Effector memory CD4-positive, alpha-beta T cell (primary cell): ENCODE data around the gene GCN1.

Source experiments
- DNase-seq, 3 donors: peaks; one replicate each; pipeline ENCODE4 v3.0.0-alpha.2; 2020
- H3K27ac ChIP-seq: 2 replicates; pipeline ENCODE4 v1.7.0; 2013; ENCODE audit warnings: mild to moderate bottlenecking, low read length, moderate library complexity; ENCODE audit not compliant: insufficient read depth, poor library complexity, severe bottlenecking
- H3K27me3 ChIP-seq: replicated peaks from 2 replicates; pipeline ENCODE4 v1.7.0; 2013; ENCODE audit warnings: mild to moderate bottlenecking, low read length; ENCODE audit not compliant: insufficient read depth, control insufficient read depth, poor library complexity, severe bottlenecking
- H3K36me3 ChIP-seq: 2 replicates; pipeline ENCODE4 v1.7.0; 2013; ENCODE audit warnings: mild to moderate bottlenecking, low read length, moderate library complexity; ENCODE audit not compliant: control insufficient read depth, insufficient read depth
- H3K4me1 ChIP-seq: 2 replicates; pipeline ENCODE4 v1.7.0; 2013; ENCODE audit warnings: low read length, mild to moderate bottlenecking; ENCODE audit not compliant: control insufficient read depth, insufficient read depth, poor library complexity, severe bottlenecking
- H3K4me3 ChIP-seq: 2 replicates; pipeline ENCODE4 v1.7.0; 2013; ENCODE audit warnings: low read length, low read depth, mild to moderate bottlenecking; ENCODE audit not compliant: insufficient read depth, poor library complexity, severe bottlenecking
- H3K9me3 ChIP-seq: 2 replicates; pipeline ENCODE4 v1.7.0; 2013; ENCODE audit warnings: mild to moderate bottlenecking, low read length, moderate library complexity; ENCODE audit not compliant: control insufficient read depth

GCN1 gene

GRCh38 chr12:120183211-120183631, 11.3 kb downstream of the GCN1 start:
- no peak for DNase-seq
- Histone ChIP-seq H3K4me3 (no peak overlapping the region), H3K36me3 (peaks cover 76% of the 10 kb centered on the region)

GRCh38 chr12:120181991-120182631, 12.4 kb downstream of the GCN1 start:
- Histone ChIP-seq H3K27ac (no peak overlapping the region), H3K4me3 (no peak overlapping the region), H3K4me1 (no peaks in the 10 kb centered on the region), H3K27me3 (no peaks in the 10 kb centered on the region), H3K36me3 (peaks cover 77% of the 10 kb centered on the region), H3K9me3 (no peaks in the 10 kb centered on the region)
- DNase-seq = no peak

More at GRCh38 chr12:120183211-120183631, 11.3 kb downstream of the GCN1 start:
- H3K9me3 ChIP-seq = no peaks in the 10 kb centered on the region
- no peaks in the 10 kb centered on the region for H3K27me3 ChIP-seq
- no peak overlapping the region for H3K27ac ChIP-seq
- no peaks in the 10 kb centered on the region for H3K4me1 ChIP-seq

- DNase-seq = no peak
- peaks cover 80% of the 10 kb centered on the region for H3K36me3 ChIP-seq
- H3K27ac ChIP-seq = no peak overlapping the region
- H3K27me3 ChIP-seq = no peaks in the 10 kb centered on the region
- H3K4me3 ChIP-seq = no peak overlapping the region
- no peaks in the 10 kb centered on the region for H3K9me3 ChIP-seq
- H3K4me1 ChIP-seq = no peaks in the 10 kb centered on the region
These were observed 13.5 kb downstream of the GCN1 start for GRCh38 chr12:120180975-120181374.

- H3K9me3 ChIP-seq = no peaks in the 10 kb centered on the region
- H3K27me3 ChIP-seq = no peaks in the 10 kb centered on the region
- H3K4me1 ChIP-seq = no peaks in the 10 kb centered on the region
- no peak overlapping the region for H3K27ac ChIP-seq
- peaks cover 91% of the 10 kb centered on the region for H3K36me3 ChIP-seq
- DNase-seq = no peak
- no peak overlapping the region for H3K4me3 ChIP-seq
These were observed 19.0 kb downstream of the GCN1 start for GRCh38 chr12:120175537-120175936.

- Histone ChIP-seq H3K4me1 (no peaks in the 10 kb centered on the region), H3K9me3 (no peaks in the 10 kb centered on the region), H3K27ac (no peak overlapping the region), H3K27me3 (no peaks in the 10 kb centered on the region), H3K36me3 (peaks cover 95% of the 10 kb centered on the region), H3K4me3 (no peak overlapping the region)
- DNase-seq = no peak
These were observed 19.5 kb downstream of the GCN1 start for GRCh38 chr12:120175062-120175461.

GRCh38 chr12:120172053-120172452, 22.5 kb downstream of the GCN1 start:
- Histone ChIP-seq H3K9me3 (no peaks in the 10 kb centered on the region), H3K4me3 (no peak overlapping the region), H3K4me1 (no peaks in the 10 kb centered on the region), H3K27ac (no peak overlapping the region), H3K36me3 (peaks cover 94% of the 10 kb centered on the region), H3K27me3 (no peaks in the 10 kb centered on the region)
- DNase-seq = no peak

- Histone ChIP-seq H3K27ac (no peak overlapping the region), H3K27me3 (no peaks in the 10 kb centered on the region), H3K4me3 (no peak overlapping the region), H3K4me1 (no peaks in the 10 kb centered on the region), H3K9me3 (no peaks in the 10 kb centered on the region), H3K36me3 (peaks cover 81% of the 10 kb centered on the region)
- DNase-seq = no peak
These were observed 23.9 kb downstream of the GCN1 start for GRCh38 chr12:120170631-120171030.

- Histone ChIP-seq H3K27me3 (no peaks in the 10 kb centered on the region), H3K36me3 (peaks cover 81% of the 10 kb centered on the region)
- no peak for DNase-seq
These were observed 24.6 kb downstream of the GCN1 start for GRCh38 chr12:120169946-120170345.

GRCh38 chr12:120168337-120168736, 26.2 kb downstream of the GCN1 start:
- Histone ChIP-seq H3K4me3 (no peak overlapping the region), H3K27ac (no peak overlapping the region), H3K4me1 (no peaks in the 10 kb centered on the region), H3K36me3 (peaks cover 79% of the 10 kb centered on the region), H3K9me3 (no peaks in the 10 kb centered on the region), H3K27me3 (no peaks in the 10 kb centered on the region)
- DNase-seq = no peak

More at GRCh38 chr12:120169946-120170345, 24.6 kb downstream of the GCN1 start:
- H3K4me1 ChIP-seq = no peaks in the 10 kb centered on the region
- no peaks in the 10 kb centered on the region for H3K9me3 ChIP-seq
- H3K27ac ChIP-seq = no peak overlapping the region
- H3K4me3 ChIP-seq = no peak overlapping the region

- H3K4me3 ChIP-seq = no peak overlapping the region
- peaks cover 80% of the 10 kb centered on the region for H3K36me3 ChIP-seq
- DNase-seq = no peak
- no peaks in the 10 kb centered on the region for H3K4me1 ChIP-seq
- no peak overlapping the region for H3K27ac ChIP-seq
- H3K9me3 ChIP-seq = no peaks in the 10 kb centered on the region
- H3K27me3 ChIP-seq = no peaks in the 10 kb centered on the region
These were observed 26.9 kb downstream of the GCN1 start for GRCh38 chr12:120167529-120168095.
